ENCODE data around the gene KDM4C. TPM values are rescaled to one million over a fixed set of nuclear protein-coding genes. Genes with fewer than 3 reads are reported as not detected.

KDM4C gene
- total and polyA plus RNA-seq, 12 donors: 6.1 to 18.2 (median 14.6) TPM

GRCh38 chr9:6975198-6975597 lies 217.4 kb downstream of the KDM4C start:
- ATAC-seq: no peak
- Histone ChIP-seq H3K27ac (no peak overlapping the region), H3K4me1 (peaks cover 0 to 6% (median 0%) of the 10 kb centered on the region in 9 donors), H3K9me3 (no peaks in the 10 kb centered on the region), H3K27me3 (no peaks in the 10 kb centered on the region), H3K4me3 (no peak overlapping the region), H3K36me3 (no peaks in the 10 kb centered on the region)
- TF ChIP-seq CTCF (IDR thresholded peaks at IDR 0.05): no peak
- intact Hi-C loops (cut with DNase I): no loop called here
- no peak for DNase-seq
- WGBS, 2 donors: 80 to 84% methylated on average over 2 of the region's 2 CpGs

GRCh38 chr9:6977761-6978160 lies 220.0 kb downstream of the KDM4C start:
- Histone ChIP-seq H3K9me3 (no peaks in the 10 kb centered on the region), H3K4me1 (peaks cover 0 to 6% (median 0%) of the 10 kb centered on the region in 9 donors), H3K27ac (no peak overlapping the region), H3K27me3 (no peaks in the 10 kb centered on the region), H3K36me3 (peaks cover 0 to 23% (median 0%) of the 10 kb centered on the region in 9 donors), H3K4me3 (no peak overlapping the region)
- intact Hi-C loops (cut with DNase I): no loop called here
- ATAC-seq: no peak
- DNase-seq: no peak
- no peak for TF ChIP-seq CTCF (IDR thresholded peaks at IDR 0.05)
- WGBS, 2 donors: 91 to 100% methylated on average over 1 of the region's 1 CpG

- DNase-seq: no peak
- WGBS, 2 donors: 80 to 86% methylated on average over 2 of the region's 2 CpGs
- ATAC-seq: no peak
- Histone ChIP-seq H3K4me3 (no peak overlapping the region), H3K27me3 (no peaks in the 10 kb centered on the region), H3K36me3 (peaks cover 0 to 30% (median 0%) of the 10 kb centered on the region in 9 donors), H3K27ac (no peak overlapping the region), H3K9me3 (no peaks in the 10 kb centered on the region), H3K4me1 (peaks cover 0 to 6% (median 0%) of the 10 kb centered on the region in 9 donors)
- no peak for TF ChIP-seq CTCF (IDR thresholded peaks at IDR 0.05)
- intact Hi-C loops (cut with DNase I): no loop called here
These were observed 220.8 kb downstream of the KDM4C start for GRCh38 chr9:6978591-6978990.

- no peak for ATAC-seq
These were observed 227.3 kb downstream of the KDM4C start for GRCh38 chr9:6984941-6985578.

More at GRCh38 chr9:6984941-6985578, 227.3 kb downstream of the KDM4C start:
- Histone ChIP-seq H3K4me3 (no peak overlapping the region), H3K4me1 (no peaks in the 10 kb centered on the region), H3K27me3 (no peaks in the 10 kb centered on the region), H3K27ac (no peak overlapping the region), H3K9me3 (no peaks in the 10 kb centered on the region), H3K36me3 (peaks cover 0 to 89% (median 29%) of the 10 kb centered on the region in 9 donors)
- DNase-seq: no peak
- no peak for TF ChIP-seq CTCF (IDR thresholded peaks at IDR 0.05)
- 81 to 87% methylated on average over 3 of the region's 3 CpGs for WGBS, 2 donors
- intact Hi-C loops (cut with DNase I): no loop called here
